Activated CD4-positive, alpha-beta T cell treated with anti-CD3 and anti-CD28 coated beads for 36 hours (primary cell): ENCODE results near the gene TMCC3. TPM values are rescaled to one million over a fixed set of nuclear protein-coding genes. Genes with fewer than 3 reads are reported as not detected.
"Not testable (repeated sequence)": the region's sequence is repeated elsewhere in the genome, so short reads cannot be mapped to it uniquely, and the experiment has no call there.

Experiments used
- ATAC-seq: fragments of 200-7000 bp; cut with Tn5 transposase; one replicate; pipeline ENCODE4 v1.10.0; 2021; ENCODE audit warnings: mild to moderate bottlenecking, moderate library complexity
- CTCF ChIA-PET: fragments of 350-600 bp; sonication (Branson Sonifier 250); formaldehyde crosslinking; loops from one replicate; lab custom pipeline; 2021; ENCODE audit warnings: antibody characterized with exemption; lab: Charles Lee
- POLR2A ChIA-PET: fragments of 350-600 bp; sonication (Branson Sonifier 250); formaldehyde crosslinking; loops from one replicate; lab custom pipeline; 2021; ENCODE audit warnings: antibody characterized with exemption, inconsistent platforms; lab: Charles Lee
- DNase-seq: peaks from one replicate; pipeline ENCODE4 v3.0.0-alpha.2; 2020
- H3K27ac Mint-ChIP-seq: one replicate; pipeline ENCODE4 v1.8.0; 2021; ENCODE audit warnings: mixed read lengths
- H3K27me3 Mint-ChIP-seq: one replicate; pipeline ENCODE4 v1.8.0; 2021; ENCODE audit warnings: mixed read lengths
- H3K36me3 Mint-ChIP-seq: one replicate; pipeline ENCODE4 v1.8.0; 2021; ENCODE audit warnings: low read depth, mixed read lengths
- H3K4me1 Mint-ChIP-seq: one replicate; pipeline ENCODE4 v1.8.0; 2021; ENCODE audit warnings: mixed read lengths
- H3K4me3 Mint-ChIP-seq: one replicate; pipeline ENCODE4 v1.8.0; 2021; ENCODE audit warnings: mild to moderate bottlenecking, moderate library complexity, mixed read lengths
- H3K9me3 Mint-ChIP-seq: one replicate; pipeline ENCODE4 v1.8.0; 2021; ENCODE audit warnings: low read depth, mixed read lengths
- intact Hi-C, 2 experiments: fragments of 100-400 bp; cut with DNase I in 1 of 2; cut with micrococcal nuclease in 1 of 2; formaldehyde crosslinking; loops; one replicate each; pipeline versions ENCODE4 v1.14.2 to v1.15.1; 2022 to 2024; cut with DNase I, micrococcal nuclease
- total RNA-seq, 2 experiments: library from RNA; stranded (reverse); gene quantifications; one replicate each; pipeline ENCODE4 v1.2.3, GENCODE V29; 2021

Gene TMCC3
- total RNA-seq, 2 experiments from 2014 or later: 0.05 to 0.16 TPM

DNA sequence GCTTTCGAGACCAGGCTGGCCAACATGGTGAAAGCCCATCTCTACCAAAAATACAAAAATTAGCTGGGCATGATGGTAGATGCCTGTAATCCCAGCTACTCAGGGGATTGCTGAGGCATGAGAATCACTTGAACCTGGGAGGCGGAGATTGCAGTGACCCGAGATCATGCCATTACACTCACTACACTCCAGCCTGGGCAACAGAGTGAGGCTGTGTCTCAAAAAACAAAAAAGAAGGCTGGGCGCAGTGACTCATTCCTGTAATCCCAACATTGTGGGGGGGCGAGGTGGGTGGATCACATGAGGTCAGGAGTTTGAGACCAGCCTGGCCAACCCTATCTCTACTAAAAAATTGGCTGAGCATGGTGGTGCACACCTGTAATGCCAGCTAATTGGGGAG, 49.0 kb downstream of the TMCC3 start:
- CTCF ChIA-PET, H3K27ac Mint-ChIP-seq, H3K36me3 Mint-ChIP-seq, DNase-seq, H3K4me1 Mint-ChIP-seq, H3K4me3 Mint-ChIP-seq, H3K9me3 Mint-ChIP-seq, ATAC-seq, POLR2A ChIA-PET: not testable (repeated sequence)
- peaks cover 11% of the 10 kb centered on the region for H3K27me3 Mint-ChIP-seq
- intact Hi-C loops: loop anchor here (5.0 kb wide), 3 partner anchors 41 to 931 kb away; no protein-coding TSS in a partner anchor

DNA sequence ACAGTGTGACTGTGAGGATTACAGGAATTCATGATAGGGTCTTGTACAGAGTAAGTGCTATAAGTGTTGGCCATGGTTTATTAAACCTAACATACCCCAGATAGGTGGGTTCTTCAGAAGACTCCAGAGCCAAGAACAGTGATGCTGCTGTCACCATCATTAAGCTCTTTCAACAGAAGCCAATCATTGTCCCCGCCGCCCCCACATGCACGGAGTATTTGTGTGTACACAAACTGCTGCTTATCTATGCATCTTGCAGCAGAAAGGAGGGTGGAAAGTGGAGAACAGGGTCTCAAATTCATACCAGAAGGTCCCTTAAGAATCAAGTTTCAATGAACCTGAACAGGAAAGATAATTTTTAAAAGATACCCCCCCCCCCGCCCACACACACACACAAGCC, 51.2 kb downstream of the TMCC3 start:
- H3K27ac Mint-ChIP-seq: no peak overlapping the region
- no peak for DNase-seq
- H3K36me3 Mint-ChIP-seq: no peaks in the 10 kb centered on the region
- intact Hi-C loops: no loop called here
- ChIA-PET POLR2A (no interaction called here), CTCF (interaction anchor here (0.6 kb wide), 1 partner anchor 25 kb away, joined by 4 read pairs; no protein-coding TSS in a partner anchor)
- ATAC-seq: no peak
- no peaks in the 10 kb centered on the region for H3K4me1 Mint-ChIP-seq
- H3K4me3 Mint-ChIP-seq: no peak overlapping the region
- H3K27me3 Mint-ChIP-seq: peaks cover 4% of the 10 kb centered on the region
- no peaks in the 10 kb centered on the region for H3K9me3 Mint-ChIP-seq

DNA sequence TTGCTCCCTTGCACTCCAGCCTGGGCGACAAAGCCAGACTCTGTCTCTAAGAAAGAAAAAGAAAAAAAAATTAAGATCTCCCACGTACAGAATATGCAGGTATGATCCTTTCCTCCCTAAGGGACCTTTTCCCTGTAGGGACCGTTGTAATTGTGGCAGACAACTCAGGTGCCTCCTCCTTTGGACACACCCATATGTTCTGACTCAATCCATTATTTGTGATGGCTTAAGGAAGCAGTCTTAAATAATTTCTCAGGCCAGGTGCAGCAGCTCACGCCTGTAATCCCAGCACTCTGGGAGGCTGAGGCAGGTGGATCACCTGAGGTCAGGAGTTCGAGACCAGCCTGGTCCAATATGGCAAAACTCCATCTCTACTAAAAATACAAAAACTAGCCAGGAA, 53.1 kb downstream of the TMCC3 start:
- Mint-ChIP-seq H3K27me3 (peaks cover 2% of the 10 kb centered on the region), H3K27ac (no peak overlapping the region), H3K36me3 (no peaks in the 10 kb centered on the region), H3K4me3 (no peak overlapping the region), H3K9me3 (no peaks in the 10 kb centered on the region), H3K4me1 (no peaks in the 10 kb centered on the region)
- intact Hi-C loops: no loop called here
- ChIA-PET POLR2A (no interaction called here), CTCF (interaction anchor here (0.7 kb wide), 1 partner anchor 383 kb away, joined by 3 read pairs; no protein-coding TSS in a partner anchor)
- no peak for ATAC-seq
- DNase-seq: no peak

DNA sequence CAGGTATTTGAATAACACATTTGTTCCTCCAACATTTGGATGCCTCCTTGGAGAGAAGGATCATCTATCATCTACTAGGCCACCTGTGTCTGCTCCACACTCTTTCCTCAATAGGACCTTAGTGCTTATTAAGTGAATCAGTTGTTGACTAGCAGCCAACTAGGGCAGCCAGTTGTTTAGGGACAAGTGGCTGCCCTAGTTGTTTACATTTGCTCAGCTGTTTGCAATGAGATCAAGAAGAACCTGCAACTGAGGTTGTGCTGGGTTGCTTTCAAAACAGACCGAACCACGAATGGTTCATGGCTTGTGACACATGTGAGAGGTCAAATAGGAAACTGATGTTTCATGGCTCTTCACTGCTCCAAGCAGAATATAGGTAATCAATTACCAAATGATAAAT, 53.8 kb downstream of the TMCC3 start:
- ChIA-PET POLR2A (no interaction called here), CTCF (no interaction called here)
- H3K9me3 Mint-ChIP-seq: no peaks in the 10 kb centered on the region
- H3K27me3 Mint-ChIP-seq: peaks cover 2% of the 10 kb centered on the region
- no peak for DNase-seq
- intact Hi-C loops: no loop called here
- no peak overlapping the region for H3K4me3 Mint-ChIP-seq
- no peak for ATAC-seq
- no peaks in the 10 kb centered on the region for H3K36me3 Mint-ChIP-seq
- H3K27ac Mint-ChIP-seq: no peak overlapping the region
- no peaks in the 10 kb centered on the region for H3K4me1 Mint-ChIP-seq

DNA sequence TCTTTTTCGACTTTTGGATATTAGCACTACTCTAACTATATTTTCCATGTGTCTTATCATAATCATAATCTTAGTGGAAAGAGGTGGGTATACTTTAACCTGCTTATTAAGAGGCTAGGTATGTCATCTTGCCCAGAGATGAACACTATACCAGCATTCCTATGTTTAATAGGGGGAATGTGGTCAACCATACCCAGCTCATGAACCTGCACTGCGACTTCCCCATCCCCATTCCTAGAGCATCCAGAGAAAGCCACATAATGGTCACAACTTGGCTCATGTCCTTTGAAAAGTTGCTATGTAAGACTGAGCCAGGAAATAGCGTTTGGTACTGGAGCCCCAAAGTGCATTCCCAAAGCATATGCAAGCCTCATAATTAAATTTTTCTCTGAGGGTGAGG, 55.2 kb downstream of the TMCC3 start:
- ATAC-seq (no peak), DNase-seq (no peak)
- CTCF ChIA-PET: no interaction called here
- H3K4me3 Mint-ChIP-seq: no peak overlapping the region
- H3K36me3 Mint-ChIP-seq: no peaks in the 10 kb centered on the region
- H3K27ac Mint-ChIP-seq: no peak overlapping the region
- H3K9me3 Mint-ChIP-seq: no peaks in the 10 kb centered on the region
- intact Hi-C loops: no loop called here
- no peaks in the 10 kb centered on the region for H3K27me3 Mint-ChIP-seq
- H3K4me1 Mint-ChIP-seq: no peaks in the 10 kb centered on the region
- POLR2A ChIA-PET: interaction anchor here (0.8 kb wide), 1 partner anchor 331 kb away, joined by 4 read pairs; no protein-coding TSS in a partner anchor

DNA sequence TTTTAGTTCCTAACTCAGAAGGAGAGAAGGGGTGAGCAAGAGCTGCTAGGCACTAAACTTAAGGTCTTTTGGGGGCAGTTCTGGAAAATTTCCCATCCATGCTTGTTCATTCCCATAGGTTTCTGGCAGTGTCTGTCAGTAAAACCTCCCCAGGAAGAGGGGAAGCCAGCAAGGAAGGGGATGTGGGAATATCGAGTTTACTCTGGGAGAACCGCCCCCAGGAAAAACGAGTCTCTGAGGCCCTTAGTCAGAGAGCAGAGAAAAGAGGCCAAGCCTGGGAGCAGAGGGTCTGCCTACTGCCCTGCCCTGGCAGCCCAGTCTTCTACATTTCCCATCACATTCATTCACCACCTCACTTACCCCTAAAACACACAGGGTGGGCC, 55.9 kb downstream of the TMCC3 start:
- H3K4me1 Mint-ChIP-seq: no peaks in the 10 kb centered on the region
- H3K36me3 Mint-ChIP-seq: no peaks in the 10 kb centered on the region
- H3K27me3 Mint-ChIP-seq: no peaks in the 10 kb centered on the region
- CTCF ChIA-PET: no interaction called here
- DNase-seq (no peak), ATAC-seq (no peak)
- no peaks in the 10 kb centered on the region for H3K9me3 Mint-ChIP-seq
- H3K4me3 Mint-ChIP-seq: no peak overlapping the region
- H3K27ac Mint-ChIP-seq: no peak overlapping the region
- POLR2A ChIA-PET: no interaction called here
- intact Hi-C loops: no loop called here

GRCh38 chr12:94593822-94594442, 56.4 kb downstream of the TMCC3 start:
- no peak for ATAC-seq
- ChIA-PET CTCF (interaction anchor here (0.7 kb wide), 1 partner anchor 467 kb away, joined by 3 read pairs; no protein-coding TSS in a partner anchor), POLR2A (no interaction called here)
- no peaks in the 10 kb centered on the region for H3K9me3 Mint-ChIP-seq
- H3K36me3 Mint-ChIP-seq: no peaks in the 10 kb centered on the region
- no peaks in the 10 kb centered on the region for H3K27me3 Mint-ChIP-seq
- H3K4me3 Mint-ChIP-seq: no peak overlapping the region
- H3K4me1 Mint-ChIP-seq: no peaks in the 10 kb centered on the region
- H3K27ac Mint-ChIP-seq: no peak overlapping the region
- intact Hi-C loops: no loop called here
- no peak for DNase-seq

GRCh38 chr12:94592723-94593122, 57.6 kb downstream of the TMCC3 start:
- H3K36me3 Mint-ChIP-seq, H3K27ac Mint-ChIP-seq, DNase-seq, H3K27me3 Mint-ChIP-seq, H3K9me3 Mint-ChIP-seq, H3K4me3 Mint-ChIP-seq, CTCF ChIA-PET, POLR2A ChIA-PET, ATAC-seq, intact Hi-C loops, H3K4me1 Mint-ChIP-seq: not testable (repeated sequence)

DNA sequence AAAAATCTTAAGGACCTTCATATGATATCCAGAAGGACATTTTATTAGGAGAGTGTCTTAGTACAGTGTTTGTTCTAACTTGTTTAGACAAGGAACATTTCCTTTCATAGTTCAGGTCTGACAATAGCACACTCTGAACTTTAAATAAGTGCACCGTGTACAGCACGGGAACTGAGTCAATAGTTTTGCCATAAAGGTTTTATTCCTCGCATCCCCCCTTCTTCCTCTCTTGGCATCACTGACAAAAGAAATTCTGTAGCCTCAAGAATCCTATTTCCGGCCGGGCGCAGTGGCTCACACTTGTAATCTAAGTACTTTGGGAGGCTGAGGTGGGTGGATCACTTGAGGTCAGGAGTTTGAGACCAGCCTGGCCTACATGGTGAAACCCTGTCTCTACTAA, 58.3 kb downstream of the TMCC3 start:
- ChIA-PET POLR2A (no interaction called here), CTCF (no interaction called here)
- no peaks in the 10 kb centered on the region for H3K4me1 Mint-ChIP-seq
- ATAC-seq (no peak), DNase-seq (no peak)
- H3K36me3 Mint-ChIP-seq: no peaks in the 10 kb centered on the region
- no peaks in the 10 kb centered on the region for H3K9me3 Mint-ChIP-seq
- no peak overlapping the region for H3K27ac Mint-ChIP-seq
- H3K4me3 Mint-ChIP-seq: no peak overlapping the region
- intact Hi-C loops: no loop called here
- H3K27me3 Mint-ChIP-seq: no peaks in the 10 kb centered on the region

DNA sequence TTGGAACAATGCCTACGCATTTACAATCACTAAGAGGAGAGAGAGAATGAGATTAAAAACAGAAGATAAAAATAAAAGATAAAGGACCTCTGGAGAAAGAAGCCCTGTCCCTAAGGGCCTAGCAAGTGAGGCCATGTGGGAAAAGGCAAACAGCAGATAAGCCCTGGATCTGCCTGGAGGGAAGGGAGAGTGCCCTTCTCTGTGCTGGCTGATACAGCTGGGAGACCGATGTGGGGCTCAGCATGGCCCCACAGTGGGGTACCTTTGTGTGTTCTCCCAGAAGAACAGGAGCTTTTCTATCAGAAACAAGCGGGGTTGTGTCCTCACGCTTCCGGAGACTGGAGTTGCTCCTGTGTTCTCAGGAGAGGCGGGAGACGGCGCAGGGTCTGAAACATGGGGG, 59.9 kb downstream of the TMCC3 start:
- H3K27ac Mint-ChIP-seq: no peak overlapping the region
- DNase-seq (no peak), ATAC-seq (no peak)
- no peak overlapping the region for H3K4me3 Mint-ChIP-seq
- peaks cover 2% of the 10 kb centered on the region for H3K4me1 Mint-ChIP-seq
- CTCF ChIA-PET: no interaction called here
- no peaks in the 10 kb centered on the region for H3K36me3 Mint-ChIP-seq
- no peaks in the 10 kb centered on the region for H3K9me3 Mint-ChIP-seq
- intact Hi-C loops: no loop called here
- POLR2A ChIA-PET: no interaction called here
- H3K27me3 Mint-ChIP-seq: no peaks in the 10 kb centered on the region

GRCh38 chr12:94589591-94590001, 60.8 kb downstream of the TMCC3 start:
- POLR2A ChIA-PET: no interaction called here

GRCh38 chr12:94588346-94588745, 62.0 kb downstream of the TMCC3 start:
- ChIA-PET CTCF (interaction anchor here (0.8 kb wide), 1 partner anchor 10 kb away, joined by 4 read pairs; no protein-coding TSS in a partner anchor), POLR2A (no interaction called here)
- H3K4me1 Mint-ChIP-seq: peaks cover 2% of the 10 kb centered on the region
- no peak overlapping the region for H3K4me3 Mint-ChIP-seq
- ATAC-seq (no peak), DNase-seq (no peak)
- no peaks in the 10 kb centered on the region for H3K36me3 Mint-ChIP-seq
- H3K27ac Mint-ChIP-seq: no peak overlapping the region
- H3K9me3 Mint-ChIP-seq: no peaks in the 10 kb centered on the region
- intact Hi-C loops: no loop called here
- no peaks in the 10 kb centered on the region for H3K27me3 Mint-ChIP-seq

More at GRCh38 chr12:94589591-94590001, 60.8 kb downstream of the TMCC3 start:
- CTCF ChIA-PET: interaction anchor here (0.6 kb wide), 1 partner anchor 672 kb away, joined by 3 read pairs; no protein-coding TSS in a partner anchor
- H3K4me3 Mint-ChIP-seq: no peak overlapping the region
- no peaks in the 10 kb centered on the region for H3K36me3 Mint-ChIP-seq
- intact Hi-C loops: no loop called here
- no peaks in the 10 kb centered on the region for H3K27me3 Mint-ChIP-seq
- no peak for ATAC-seq
- no peak overlapping the region for H3K27ac Mint-ChIP-seq
- H3K9me3 Mint-ChIP-seq: no peaks in the 10 kb centered on the region
- peaks cover 2% of the 10 kb centered on the region for H3K4me1 Mint-ChIP-seq
- DNase-seq: no peak
